Activated CD4-positive, alpha-beta T cell treated with anti-CD3 and anti-CD28 coated beads for 48 hours (primary cell): Measurements from ENCODE around the gene LYSMD2.
"Not testable (repeated sequence)": the region's sequence is repeated elsewhere in the genome, so short reads cannot be mapped to it uniquely, and the experiment has no call there.

Source experiments
- DNase-seq: peaks from one replicate; pipeline ENCODE4 v3.0.0-alpha.2; 2020

The LYSMD2 gene, protein sequence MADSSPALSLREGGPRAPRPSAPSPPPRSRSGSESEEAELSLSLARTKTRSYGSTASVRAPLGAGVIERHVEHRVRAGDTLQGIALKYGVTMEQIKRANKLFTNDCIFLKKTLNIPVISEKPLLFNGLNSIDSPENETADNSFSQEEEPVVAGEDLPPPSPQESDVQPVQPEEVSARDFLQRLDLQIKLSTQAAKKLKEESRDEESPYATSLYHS

DNA sequence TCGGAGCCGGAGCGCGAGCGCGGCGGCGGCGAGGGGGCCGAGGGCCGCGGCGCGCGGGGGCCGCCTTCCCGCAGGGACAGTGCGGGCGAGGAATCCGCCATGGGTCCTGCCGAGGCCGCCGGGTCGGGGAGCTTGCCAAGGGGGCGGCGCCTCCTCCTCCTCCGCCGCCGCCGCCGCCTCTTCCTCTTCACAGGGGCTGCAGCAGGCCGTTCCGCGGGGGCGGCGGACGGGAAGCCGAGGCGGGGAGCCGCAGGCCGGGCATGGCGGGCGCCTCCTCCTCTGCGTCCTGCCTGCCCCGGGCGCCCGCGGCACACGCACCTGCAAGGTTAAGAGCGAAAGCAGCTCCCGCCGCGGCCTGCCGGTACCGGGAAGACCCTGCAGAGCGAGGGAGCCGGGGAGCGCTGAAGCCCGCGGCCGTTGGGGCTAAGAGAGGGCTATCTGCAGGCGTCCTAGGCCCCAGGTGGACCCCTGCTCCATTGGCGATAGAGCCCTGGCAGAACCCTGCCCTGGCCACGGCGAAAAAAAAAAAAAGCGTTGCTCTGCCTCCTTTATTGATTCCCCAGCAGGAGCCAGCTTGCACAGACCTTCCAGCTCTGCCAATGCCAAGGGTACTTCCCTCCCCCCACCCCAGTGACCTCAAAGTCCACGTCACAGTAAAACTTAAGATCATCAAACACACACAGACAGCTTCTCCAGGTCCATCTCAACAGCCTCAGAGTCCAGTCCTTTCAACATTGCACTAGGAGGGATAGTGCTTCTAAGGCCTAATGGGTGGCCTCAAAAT is at the start of gene LYSMD2:
TSS of gene LYSMD2 (minus strand) at position 134 of the 784 bp plus-strand sequence. CDS start at position 101, 33 bp downstream.
- peak; percentile 70 for DNase-seq

- DNase-seq, result not testable (repeated sequence)
These were observed 49.7 kb upstream of the LYSMD2 start for GRCh38 chr15:51787130-51787529.

GRCh38 chr15:51783967-51784366 is 46.5 kb upstream of the LYSMD2 start:
- DNase-seq, result no peak

DNA sequence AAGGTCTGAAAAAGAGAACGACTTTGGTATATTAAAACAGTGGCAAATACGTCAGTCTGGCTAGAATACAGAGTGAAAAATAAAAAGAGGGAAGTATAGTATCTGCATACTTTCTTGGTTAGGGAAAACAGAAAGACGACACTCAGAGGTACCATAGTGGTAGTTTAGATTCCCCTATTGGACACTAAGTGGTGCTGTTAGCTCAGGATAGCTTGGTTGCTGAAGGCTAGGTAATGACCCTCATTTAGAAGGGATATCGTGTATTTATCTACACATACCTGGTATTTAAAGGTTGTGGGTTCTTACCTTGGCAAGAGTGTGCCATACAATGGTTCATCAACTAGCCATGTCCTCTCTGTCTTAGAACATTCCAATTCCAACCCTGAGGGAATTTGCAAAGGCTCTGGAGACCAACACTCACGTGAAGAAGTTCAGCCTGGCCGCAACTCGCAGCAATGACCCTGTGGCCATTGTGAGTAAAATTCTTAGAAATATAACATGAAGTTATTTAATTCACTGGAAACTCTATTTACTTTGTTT is 45.0 kb upstream of the LYSMD2 start:
- DNase-seq, result no peak

- DNase-seq, result no peak
These were observed 44.1 kb upstream of the LYSMD2 start for GRCh38 chr15:51781506-51781905.

DNA sequence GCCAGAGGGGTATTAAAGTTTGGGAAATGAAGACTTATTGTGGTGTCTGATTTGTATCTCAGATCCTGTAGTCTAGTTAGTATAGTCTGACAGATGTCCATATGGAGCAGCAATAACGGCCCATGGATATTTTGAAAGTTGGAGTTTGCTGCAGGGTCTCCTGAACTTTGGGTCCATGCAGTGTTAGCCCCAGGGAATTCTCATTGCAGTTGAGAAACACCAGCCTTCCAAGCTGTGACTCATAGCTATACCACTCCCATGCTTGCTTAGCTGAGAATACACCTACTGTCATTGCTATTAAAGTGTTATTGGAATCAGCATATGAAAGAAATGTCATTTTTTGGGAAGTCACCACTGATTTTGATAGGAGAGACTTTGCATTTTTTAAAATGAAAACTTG is 43.2 kb upstream of the LYSMD2 start:
- no peak for DNase-seq

DNA sequence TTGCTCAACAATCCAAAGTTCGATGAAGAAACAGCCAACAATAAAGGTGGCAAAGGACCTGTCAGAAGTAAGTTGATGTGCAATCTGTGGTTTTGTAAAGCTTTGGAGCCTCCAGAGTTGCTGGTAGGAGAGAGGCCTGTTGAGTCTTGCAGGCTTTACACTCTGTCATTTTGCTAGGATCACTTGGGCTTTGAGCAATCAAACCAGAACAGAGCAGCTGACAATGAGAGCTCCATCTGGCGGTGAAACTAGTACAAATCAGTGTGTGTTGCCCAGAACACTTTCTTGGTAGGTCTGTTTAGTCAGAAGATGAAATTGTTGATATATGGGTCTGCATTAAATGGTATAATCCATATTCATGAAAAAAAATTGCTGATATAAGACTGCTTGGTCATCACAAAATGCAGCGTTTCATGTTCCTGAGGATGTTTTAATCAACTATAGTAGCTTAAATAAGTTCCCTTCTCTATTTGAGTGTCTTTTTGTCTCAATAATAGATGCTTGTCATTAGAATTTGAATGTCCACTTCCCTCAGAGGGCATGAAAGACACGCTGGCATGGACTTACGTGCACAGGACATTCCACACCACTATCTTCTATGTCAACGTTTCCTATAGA is 39.6 kb upstream of the LYSMD2 start:
- peak; percentile 69 for DNase-seq

DNA sequence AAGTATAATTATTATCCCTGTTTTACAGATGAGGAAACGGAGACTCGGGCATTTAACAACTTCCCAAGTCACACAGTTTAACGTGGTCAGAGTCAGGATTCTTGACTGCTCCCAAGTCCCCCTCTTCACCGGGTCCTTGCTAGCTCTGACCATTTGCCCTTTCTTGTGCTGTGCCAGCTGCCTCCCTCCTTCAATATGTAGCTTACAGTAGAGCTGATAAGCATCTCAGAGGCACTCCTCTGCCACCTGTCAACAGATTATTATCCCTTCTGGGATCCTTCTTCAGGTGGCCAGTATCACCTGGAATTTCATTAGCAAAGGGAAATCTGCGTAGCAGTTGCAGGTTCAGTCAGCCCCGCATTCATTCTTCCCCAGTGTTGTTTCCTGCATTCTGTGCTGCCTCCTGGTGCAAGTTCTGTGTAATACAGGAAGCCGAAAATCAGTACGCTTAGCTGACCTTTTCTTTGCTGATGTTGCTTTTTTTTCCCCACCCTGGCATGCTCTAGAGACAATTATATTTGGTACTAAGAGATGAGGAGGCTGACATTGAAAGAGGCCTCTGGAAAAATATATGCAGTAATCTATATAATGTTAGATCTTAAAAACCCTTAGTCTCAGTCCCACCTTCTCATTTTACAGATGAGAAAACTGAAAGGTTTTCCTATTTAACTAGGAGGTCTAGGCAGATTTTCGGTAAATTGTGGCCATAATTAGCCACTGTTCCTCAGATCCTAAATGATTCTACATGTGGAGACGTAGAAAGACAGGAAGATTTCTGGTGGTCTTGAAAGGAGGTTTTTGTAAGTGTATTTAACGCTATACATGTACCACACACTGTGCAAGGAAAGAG is 38.7 kb upstream of the LYSMD2 start:
- peak; percentile 54 for DNase-seq

DNA sequence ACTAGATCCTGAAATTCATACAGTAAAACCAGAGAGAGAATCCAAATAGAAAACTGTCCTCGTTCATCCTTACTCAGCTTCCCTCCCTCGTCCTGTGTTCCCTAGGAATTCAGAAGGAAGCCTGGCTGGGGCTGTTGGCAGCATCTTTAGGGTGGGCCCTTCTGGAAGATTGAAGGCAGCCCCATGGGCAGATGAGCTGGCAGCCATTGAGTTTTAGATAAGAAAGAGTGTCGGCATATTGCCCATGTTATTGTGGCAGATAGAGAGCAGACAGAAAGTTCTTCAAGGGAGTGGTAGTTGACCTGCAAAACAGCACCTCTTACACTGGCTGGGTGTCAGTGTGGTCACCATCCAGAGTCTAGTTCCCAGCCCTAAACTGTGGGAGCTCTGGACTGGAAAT is 37.5 kb upstream of the LYSMD2 start:
- no peak for DNase-seq

GRCh38 chr15:51771773-51772172 is 34.3 kb upstream of the LYSMD2 start:
- no peak for DNase-seq

DNA sequence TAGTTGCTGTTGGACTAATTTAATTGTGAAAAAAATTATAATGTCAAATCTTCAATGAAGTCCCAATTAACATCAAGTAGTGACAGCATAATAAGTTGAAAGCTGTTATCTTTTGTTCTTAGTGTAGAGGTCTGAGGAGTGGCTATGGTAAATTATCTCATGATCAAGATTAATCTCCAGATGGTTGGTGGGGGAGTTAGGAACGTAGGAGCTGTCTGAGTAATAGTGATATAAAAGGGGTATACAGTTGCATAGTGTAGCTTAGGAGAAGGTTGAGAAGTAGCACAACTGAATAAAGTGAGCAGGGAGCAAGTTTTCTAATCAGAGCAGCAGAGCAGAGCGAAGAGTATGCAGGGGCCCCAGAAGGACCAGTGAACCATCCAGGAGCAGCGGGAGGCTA is 33.4 kb upstream of the LYSMD2 start:
- DNase-seq, result no peak

GRCh38 chr15:51768018-51768417 is 30.6 kb upstream of the LYSMD2 start:
- no peak for DNase-seq

DNA sequence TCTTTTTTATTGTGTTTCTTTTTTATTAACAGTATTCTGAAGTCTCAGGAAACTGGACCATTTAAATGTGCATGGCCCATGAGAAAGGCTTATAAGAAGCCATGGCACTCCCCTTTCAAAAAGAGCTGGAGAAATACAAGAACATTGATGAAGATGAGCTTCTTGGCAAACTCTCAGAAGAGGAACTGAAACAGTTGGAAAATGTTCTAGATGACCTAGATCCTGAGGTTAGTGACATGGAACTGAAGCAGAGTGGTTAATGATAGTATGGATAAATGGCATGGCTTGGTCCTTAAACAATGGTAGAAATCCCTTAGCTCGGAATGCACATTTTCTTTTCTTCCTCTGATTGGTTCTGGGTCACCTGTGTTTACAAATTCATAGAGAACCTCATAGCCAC is 28.9 kb upstream of the LYSMD2 start:
- no peak for DNase-seq

DNA sequence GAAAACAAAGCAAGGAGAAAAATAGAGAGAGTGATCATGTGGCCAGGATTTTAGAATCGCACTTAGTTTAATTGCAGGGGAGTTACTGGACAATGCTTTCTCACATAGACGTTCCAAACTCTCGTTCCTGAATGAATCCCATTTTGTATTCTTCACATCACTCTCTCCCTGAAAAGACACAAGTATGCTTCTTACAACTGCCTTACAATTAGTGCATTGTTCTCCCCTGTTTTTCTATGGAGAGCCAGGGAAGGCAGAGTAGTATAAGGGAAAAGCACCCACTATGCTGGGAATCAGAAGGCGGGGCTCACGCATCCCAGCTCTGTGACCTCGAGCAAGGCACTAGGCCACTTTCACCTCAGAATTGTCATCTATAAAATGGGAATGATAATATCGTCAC is 28.3 kb upstream of the LYSMD2 start:
- DNase-seq, result no peak

- no peak for DNase-seq
These were observed 23.4 kb upstream of the LYSMD2 start for GRCh38 chr15:51760805-51761204.

- DNase-seq, result no peak
These were observed 22.2 kb upstream of the LYSMD2 start for GRCh38 chr15:51759557-51760070.

DNA sequence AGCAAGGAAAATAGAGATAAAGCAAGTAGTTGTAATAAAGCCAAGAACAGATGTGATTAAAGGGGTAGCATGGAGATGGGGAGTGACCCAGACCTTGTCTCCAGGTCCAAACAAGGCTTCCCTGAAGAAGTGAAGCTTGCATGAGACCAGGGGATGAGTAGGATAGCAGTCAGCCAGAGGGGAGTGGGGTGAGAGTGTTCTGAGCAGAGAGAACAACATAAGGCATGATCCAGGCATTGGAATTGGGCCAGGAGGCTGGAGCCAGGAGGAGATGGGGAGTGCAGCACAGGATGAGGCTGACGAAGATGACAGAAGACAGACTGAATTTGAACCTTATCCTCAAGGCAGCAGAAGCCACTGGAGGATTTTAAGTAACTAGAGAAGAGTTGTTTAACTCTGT is 21.2 kb upstream of the LYSMD2 start:
- no peak for DNase-seq

DNA sequence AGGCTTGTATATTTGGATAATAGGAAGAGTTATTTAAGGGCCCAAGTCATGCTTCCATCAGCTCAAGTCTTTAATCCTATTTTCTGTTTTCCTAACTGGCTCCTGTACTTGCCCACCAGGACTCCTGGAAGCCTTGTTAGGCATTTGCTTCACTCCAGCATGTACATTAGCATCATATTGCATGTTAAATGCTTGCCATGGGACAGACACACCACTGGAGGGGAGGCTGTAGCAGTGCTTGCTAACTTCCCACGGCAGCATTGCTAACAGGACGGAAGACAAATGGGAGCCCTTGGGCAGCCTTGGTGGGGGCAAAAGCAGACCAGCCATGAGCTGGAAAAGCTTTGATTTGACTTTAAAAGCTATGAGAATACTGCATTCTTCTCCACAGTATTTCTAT is 20.0 kb upstream of the LYSMD2 start:
- no peak for DNase-seq

- no peak for DNase-seq
These were observed 19.0 kb upstream of the LYSMD2 start for GRCh38 chr15:51756482-51756881.

DNA sequence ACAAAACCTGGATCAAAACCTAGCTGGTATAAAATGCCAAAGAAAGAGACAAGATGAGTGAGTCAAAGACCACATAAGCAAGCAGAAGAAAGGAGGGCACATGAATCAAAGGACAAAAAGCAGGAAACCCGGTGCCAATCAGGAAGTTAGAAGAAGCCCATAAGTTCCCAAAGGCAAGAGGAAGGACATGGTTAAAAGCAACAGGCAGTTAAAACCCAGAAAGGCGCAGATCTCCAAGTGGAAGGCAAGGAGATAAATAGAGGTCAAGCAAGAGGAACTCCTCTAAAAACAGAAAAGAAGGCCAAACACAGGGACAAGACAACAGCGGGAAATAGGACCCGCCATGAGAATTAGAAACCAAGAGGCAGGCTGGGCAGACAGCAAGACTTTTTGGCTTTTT is 18.3 kb upstream of the LYSMD2 start:
- DNase-seq, result no peak

DNA sequence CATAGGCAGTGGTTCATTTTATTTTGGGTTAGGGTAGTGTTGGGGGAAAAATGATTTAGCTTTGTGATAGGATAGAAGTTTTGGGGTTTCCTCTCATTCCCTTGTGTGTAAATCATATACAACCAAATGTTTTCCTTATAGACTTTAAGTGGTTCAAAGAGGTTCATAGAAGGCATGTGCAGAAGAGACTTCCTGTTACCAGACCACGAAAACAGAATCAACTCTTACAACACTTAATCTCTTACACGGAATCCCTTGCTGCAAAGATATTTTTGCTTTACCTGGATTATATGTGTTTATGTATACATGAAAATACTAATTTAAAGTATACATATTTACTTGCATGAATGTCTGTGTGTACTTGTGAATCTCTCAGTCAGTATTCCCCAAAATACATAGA is 16.8 kb upstream of the LYSMD2 start:
- no peak for DNase-seq

- no peak for DNase-seq
These were observed 15.4 kb upstream of the LYSMD2 start for GRCh38 chr15:51752888-51753287.
